SHP77 treated with DMSO at 0.1 percent for 48 hours (cell line): ENCODE measurements around the gene OR56A5.

Source experiments
- DNase-seq: peaks from one replicate; lab custom pipeline; 2025; lab: John Stamatoyannopoulos, UW

The OR56A5 gene

GRCh38 chr11:5932671-5933070 is 35.6 kb downstream of the OR56A5 start:
- DNase-seq = no peak

GRCh38 chr11:5931061-5931460 is 37.2 kb downstream of the OR56A5 start:
- DNase-seq = no peak

- DNase-seq = no peak
Observed at GRCh38 chr11:5930614-5931013, 37.7 kb downstream of the OR56A5 start.

- no peak for DNase-seq
Observed at GRCh38 chr11:5929571-5930368, 38.5 kb downstream of the OR56A5 start.

GRCh38 chr11:5928811-5929210 is 39.5 kb downstream of the OR56A5 start:
- no peak for DNase-seq

- no peak for DNase-seq
Observed at GRCh38 chr11:5928271-5928670, 40.0 kb downstream of the OR56A5 start.

- no peak for DNase-seq
Observed at GRCh38 chr11:5923794-5924193, 44.5 kb downstream of the OR56A5 start.

- no peak for DNase-seq
Observed at GRCh38 chr11:5923427-5923776, 44.9 kb downstream of the OR56A5 start.

GRCh38 chr11:5922749-5923426 is 45.4 kb downstream of the OR56A5 start:
- no peak for DNase-seq
